Activated CD4-positive, alpha-beta T cell treated with anti-CD3 and anti-CD28 coated beads, Interleukin-2, amount 10 ng/mL, durations not matched to agents 24 days and 14 days (primary cell): ENCODE data around the gene FGGY. TPM values are rescaled to one million over a fixed set of nuclear protein-coding genes. Genes with fewer than 3 reads are reported as not detected.

Source experiments
- DNase-seq: peaks from one replicate; pipeline ENCODE4 v3.0.0; 2022
- H3K27ac Mint-ChIP-seq: one replicate; pipeline ENCODE4 v1.8.0; 2022; ENCODE audit warnings: mild to moderate bottlenecking, mixed read lengths
- H3K27me3 Mint-ChIP-seq: one replicate; pipeline ENCODE4 v1.8.0; 2022; ENCODE audit warnings: mixed read lengths
- H3K36me3 Mint-ChIP-seq: one replicate; pipeline ENCODE4 v1.8.0; 2022; ENCODE audit warnings: low read depth, mild to moderate bottlenecking, mixed read lengths
- H3K4me1 Mint-ChIP-seq: one replicate; pipeline ENCODE4 v1.8.0; 2021; ENCODE audit warnings: mixed read lengths
- H3K4me3 Mint-ChIP-seq: one replicate; pipeline ENCODE4 v1.8.0; 2022; ENCODE audit warnings: mild to moderate bottlenecking, moderate library complexity, mixed read lengths
- H3K9me3 Mint-ChIP-seq: one replicate; pipeline ENCODE4 v1.8.0; 2021; ENCODE audit warnings: mixed read lengths
- intact Hi-C: fragments of 100-400 bp; cut with micrococcal nuclease; formaldehyde crosslinking; loops from one replicate; pipeline ENCODE4 v1.15.1; 2023
- total RNA-seq: library from RNA; stranded (reverse); gene quantifications from 2 replicates; pipeline ENCODE4 v1.2.3, GENCODE V29; 2022

The FGGY gene
- total RNA-seq, 1 donor from 2014 or later, result 8.1 TPM

- peaks cover 3% of the 10 kb centered on the region for H3K4me1 Mint-ChIP-seq
- H3K27ac Mint-ChIP-seq, result no peak overlapping the region
- H3K4me3 Mint-ChIP-seq, result no peak overlapping the region
- intact Hi-C loops, result loop anchor here (10.0 kb wide), 1 partner anchor 195 kb away; no protein-coding TSS in a partner anchor
- H3K36me3 Mint-ChIP-seq, result no peaks in the 10 kb centered on the region
- no peak for DNase-seq
- no peaks in the 10 kb centered on the region for H3K27me3 Mint-ChIP-seq
- H3K9me3 Mint-ChIP-seq, result peaks cover 9% of the 10 kb centered on the region
Measured at GRCh38 chr1:59499943-59500569, 203.2 kb downstream of the FGGY start.

GRCh38 chr1:59500950-59501742 lies 204.3 kb downstream of the FGGY start:
- H3K27me3 Mint-ChIP-seq, result no peaks in the 10 kb centered on the region
- intact Hi-C loops, result no loop called here
- DNase-seq, result no peak

GRCh38 chr1:59502009-59502691 lies 205.3 kb downstream of the FGGY start:
- intact Hi-C loops, result no loop called here
- no peaks in the 10 kb centered on the region for H3K36me3 Mint-ChIP-seq

More at GRCh38 chr1:59500950-59501742, 204.3 kb downstream of the FGGY start:
- no peaks in the 10 kb centered on the region for H3K36me3 Mint-ChIP-seq
- H3K9me3 Mint-ChIP-seq, result peaks cover 2% of the 10 kb centered on the region
- H3K27ac Mint-ChIP-seq, result no peak overlapping the region
- peaks cover 3% of the 10 kb centered on the region for H3K4me1 Mint-ChIP-seq
- H3K4me3 Mint-ChIP-seq, result no peak overlapping the region

GRCh38 chr1:59504276-59504675 lies 207.4 kb downstream of the FGGY start:
- Mint-ChIP-seq H3K27ac (no peak overlapping the region), H3K4me1 (no peaks in the 10 kb centered on the region), H3K27me3 (peaks cover 2% of the 10 kb centered on the region), H3K4me3 (no peak overlapping the region), H3K36me3 (no peaks in the 10 kb centered on the region), H3K9me3 (no peaks in the 10 kb centered on the region)
- intact Hi-C loops, result no loop called here
- no peak for DNase-seq

More at GRCh38 chr1:59502009-59502691, 205.3 kb downstream of the FGGY start:
- DNase-seq, result no peak
- H3K27ac Mint-ChIP-seq, result no peak overlapping the region
- peaks cover 2% of the 10 kb centered on the region for H3K27me3 Mint-ChIP-seq
- H3K4me3 Mint-ChIP-seq, result no peak overlapping the region
- no peaks in the 10 kb centered on the region for H3K9me3 Mint-ChIP-seq
- H3K4me1 Mint-ChIP-seq, result peaks cover 3% of the 10 kb centered on the region

- H3K4me3 Mint-ChIP-seq, result no peak overlapping the region
- peaks cover 2% of the 10 kb centered on the region for H3K27me3 Mint-ChIP-seq
- H3K4me1 Mint-ChIP-seq, result no peaks in the 10 kb centered on the region
- DNase-seq, result no peak
- no peaks in the 10 kb centered on the region for H3K9me3 Mint-ChIP-seq
- H3K36me3 Mint-ChIP-seq, result no peaks in the 10 kb centered on the region
- H3K27ac Mint-ChIP-seq, result no peak overlapping the region
- intact Hi-C loops, result no loop called here
Measured at GRCh38 chr1:59505596-59506028, 208.7 kb downstream of the FGGY start.

GRCh38 chr1:59506952-59507351 lies 210.1 kb downstream of the FGGY start:
- Mint-ChIP-seq H3K9me3 (no peaks in the 10 kb centered on the region), H3K36me3 (no peaks in the 10 kb centered on the region), H3K4me3 (no peak overlapping the region), H3K27ac (no peak overlapping the region), H3K27me3 (peaks cover 2% of the 10 kb centered on the region), H3K4me1 (no peaks in the 10 kb centered on the region)
- DNase-seq, result no peak
- intact Hi-C loops, result no loop called here

- Mint-ChIP-seq H3K9me3 (no peaks in the 10 kb centered on the region), H3K4me3 (no peak overlapping the region), H3K27ac (no peak overlapping the region), H3K36me3 (no peaks in the 10 kb centered on the region), H3K4me1 (no peaks in the 10 kb centered on the region), H3K27me3 (peaks cover 2% of the 10 kb centered on the region)
- intact Hi-C loops, result no loop called here
- no peak for DNase-seq
Measured at GRCh38 chr1:59509341-59509875, 212.5 kb downstream of the FGGY start.

- Mint-ChIP-seq H3K4me3 (no peak overlapping the region), H3K27me3 (peaks cover 2% of the 10 kb centered on the region), H3K4me1 (no peaks in the 10 kb centered on the region), H3K27ac (no peak overlapping the region), H3K9me3 (no peaks in the 10 kb centered on the region), H3K36me3 (no peaks in the 10 kb centered on the region)
- intact Hi-C loops, result no loop called here
- DNase-seq, result no peak
Measured at GRCh38 chr1:59510249-59510648, 213.4 kb downstream of the FGGY start.

- H3K9me3 Mint-ChIP-seq, result no peaks in the 10 kb centered on the region
- intact Hi-C loops, result no loop called here
- no peaks in the 10 kb centered on the region for H3K36me3 Mint-ChIP-seq
- H3K27me3 Mint-ChIP-seq, result peaks cover 2% of the 10 kb centered on the region
- no peaks in the 10 kb centered on the region for H3K4me1 Mint-ChIP-seq
- H3K27ac Mint-ChIP-seq, result no peak overlapping the region
- DNase-seq, result no peak
- no peak overlapping the region for H3K4me3 Mint-ChIP-seq
Measured at GRCh38 chr1:59511476-59512465, 214.9 kb downstream of the FGGY start.

- intact Hi-C loops, result no loop called here
- Mint-ChIP-seq H3K27me3 (no peaks in the 10 kb centered on the region), H3K4me1 (no peaks in the 10 kb centered on the region), H3K4me3 (no peak overlapping the region), H3K36me3 (no peaks in the 10 kb centered on the region), H3K9me3 (no peaks in the 10 kb centered on the region), H3K27ac (no peak overlapping the region)
- no peak for DNase-seq
Measured at GRCh38 chr1:59512702-59513101, 215.8 kb downstream of the FGGY start.

GRCh38 chr1:59514061-59514909 lies 217.4 kb downstream of the FGGY start:
- H3K9me3 Mint-ChIP-seq, result no peaks in the 10 kb centered on the region

GRCh38 chr1:59516881-59517280 lies 220.0 kb downstream of the FGGY start:
- H3K27ac Mint-ChIP-seq, result no peak overlapping the region
- H3K9me3 Mint-ChIP-seq, result no peaks in the 10 kb centered on the region
- intact Hi-C loops, result no loop called here
- no peaks in the 10 kb centered on the region for H3K4me1 Mint-ChIP-seq
- H3K27me3 Mint-ChIP-seq, result no peaks in the 10 kb centered on the region
- no peak for DNase-seq
- no peaks in the 10 kb centered on the region for H3K36me3 Mint-ChIP-seq
- no peak overlapping the region for H3K4me3 Mint-ChIP-seq

More at GRCh38 chr1:59514061-59514909, 217.4 kb downstream of the FGGY start:
- H3K27ac Mint-ChIP-seq, result no peak overlapping the region
- H3K27me3 Mint-ChIP-seq, result no peaks in the 10 kb centered on the region
- no peak for DNase-seq
- intact Hi-C loops, result no loop called here
- no peaks in the 10 kb centered on the region for H3K36me3 Mint-ChIP-seq
- no peak overlapping the region for H3K4me3 Mint-ChIP-seq
- H3K4me1 Mint-ChIP-seq, result no peaks in the 10 kb centered on the region
